OCI-LY1 (cell line): ENCODE data around the gene TEDC2.

Experiments
- EZH2 ChIP-seq: fragments of 200-600 bp; sonication (generic), shearing (Covaris generic); IDR thresholded peaks from 2 replicates; pipeline ENCODE4 v1.8.0; 2017; ENCODE audit warnings: borderline replicate concordance, mixed run types, mild to moderate bottlenecking, antibody characterized with exemption, low read length, moderate library complexity, mixed read lengths
- TF ChIP-seq, protein P1 (sequence below): fragments of 200-600 bp; sonication (generic), shearing (Covaris generic); IDR thresholded peaks from 2 replicates; pipeline ENCODE4 v1.5.1; 2017; ENCODE audit warnings: mild to moderate bottlenecking, antibody characterized with exemption, low read length, moderate library complexity, mixed read lengths

DNA sequence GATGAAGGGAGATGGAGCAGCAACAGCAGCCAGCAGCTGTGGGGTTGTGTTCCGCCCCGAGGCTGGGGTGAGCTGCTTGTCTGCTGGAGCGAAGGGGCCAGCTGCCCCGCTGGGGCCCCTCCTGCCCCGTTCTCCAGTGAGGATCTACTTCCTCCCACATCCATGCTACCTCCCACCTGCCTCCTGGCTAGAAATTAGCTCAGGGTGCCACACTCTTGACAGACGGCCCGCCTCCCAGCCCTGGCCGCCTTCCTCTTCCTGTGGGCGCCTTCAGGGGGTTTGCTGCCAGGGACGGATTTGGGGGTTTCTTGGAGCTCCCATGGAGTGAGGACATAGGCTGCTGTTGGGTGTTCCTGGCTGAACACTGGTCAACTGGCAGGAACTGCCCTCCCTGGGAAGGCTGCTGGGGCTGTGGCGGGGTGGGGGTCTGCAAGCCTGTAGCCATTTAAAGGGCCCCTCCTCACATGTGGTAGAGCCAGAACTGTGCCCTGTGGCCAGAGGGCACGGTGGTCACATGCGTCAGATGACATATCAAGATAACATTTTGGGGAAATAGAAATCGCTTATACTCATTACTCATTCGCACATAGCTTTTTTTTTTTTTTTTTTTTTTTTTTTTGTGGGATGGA, 28.1 kb downstream of the TEDC2 start:
- TF ChIP-seq, protein P1, sequence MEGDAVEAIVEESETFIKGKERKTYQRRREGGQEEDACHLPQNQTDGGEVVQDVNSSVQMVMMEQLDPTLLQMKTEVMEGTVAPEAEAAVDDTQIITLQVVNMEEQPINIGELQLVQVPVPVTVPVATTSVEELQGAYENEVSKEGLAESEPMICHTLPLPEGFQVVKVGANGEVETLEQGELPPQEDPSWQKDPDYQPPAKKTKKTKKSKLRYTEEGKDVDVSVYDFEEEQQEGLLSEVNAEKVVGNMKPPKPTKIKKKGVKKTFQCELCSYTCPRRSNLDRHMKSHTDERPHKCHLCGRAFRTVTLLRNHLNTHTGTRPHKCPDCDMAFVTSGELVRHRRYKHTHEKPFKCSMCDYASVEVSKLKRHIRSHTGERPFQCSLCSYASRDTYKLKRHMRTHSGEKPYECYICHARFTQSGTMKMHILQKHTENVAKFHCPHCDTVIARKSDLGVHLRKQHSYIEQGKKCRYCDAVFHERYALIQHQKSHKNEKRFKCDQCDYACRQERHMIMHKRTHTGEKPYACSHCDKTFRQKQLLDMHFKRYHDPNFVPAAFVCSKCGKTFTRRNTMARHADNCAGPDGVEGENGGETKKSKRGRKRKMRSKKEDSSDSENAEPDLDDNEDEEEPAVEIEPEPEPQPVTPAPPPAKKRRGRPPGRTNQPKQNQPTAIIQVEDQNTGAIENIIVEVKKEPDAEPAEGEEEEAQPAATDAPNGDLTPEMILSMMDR = no peak
- TF ChIP-seq EZH2 = no peak
